AG20443 (cell line): ENCODE data around the gene SLC35C1.
A peak's percentile ranks its signal among the peaks of the same experiment; 100 is the strongest.

Source experiments
- DNase-seq: peaks from one replicate; pipeline ENCODE4 v3.0.0; 2012; ENCODE audit warnings: low spot score, mixed read lengths

SLC35C1 gene

DNA sequence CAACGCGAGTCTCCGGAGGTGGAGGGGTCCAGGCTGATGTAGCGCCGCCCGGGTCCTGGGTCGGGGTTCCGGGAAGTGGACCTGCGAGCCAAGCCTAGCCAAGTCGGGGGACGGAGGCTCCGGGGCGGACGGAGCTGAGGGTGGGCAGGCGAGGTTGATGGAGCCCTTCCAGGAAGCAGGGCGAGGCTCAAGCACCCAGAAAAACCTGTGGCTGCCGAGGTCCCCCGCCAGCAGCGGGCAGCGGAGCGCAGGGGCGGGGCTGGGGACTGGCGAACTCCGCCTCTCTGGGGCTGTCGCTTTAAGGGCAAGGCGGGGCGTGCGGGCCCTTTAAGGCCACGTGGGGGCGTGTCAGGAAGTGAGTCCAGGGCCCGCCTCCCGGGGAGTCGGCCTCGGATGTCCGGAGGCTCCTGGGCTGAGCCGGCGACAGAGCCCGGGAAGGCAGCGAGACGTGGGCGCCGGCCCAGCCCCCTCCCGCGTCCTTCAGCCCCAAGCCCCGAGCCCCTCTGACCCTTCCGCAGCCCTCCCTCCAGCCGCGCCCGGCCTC lies at the start of gene SLC35C1:
Gene SLC35C1 (plus strand): TSS at position 389 of the 544 bp plus-strand sequence. CDS start 653 bp downstream, outside the sequence.
- peak; percentile 99 for DNase-seq

GRCh38 chr11:45755281-45755859 lies 49.6 kb upstream of the SLC35C1 start:
- DNase-seq: no peak

GRCh38 chr11:45756384-45757010 lies 48.5 kb upstream of the SLC35C1 start:
- DNase-seq: no peak

DNA sequence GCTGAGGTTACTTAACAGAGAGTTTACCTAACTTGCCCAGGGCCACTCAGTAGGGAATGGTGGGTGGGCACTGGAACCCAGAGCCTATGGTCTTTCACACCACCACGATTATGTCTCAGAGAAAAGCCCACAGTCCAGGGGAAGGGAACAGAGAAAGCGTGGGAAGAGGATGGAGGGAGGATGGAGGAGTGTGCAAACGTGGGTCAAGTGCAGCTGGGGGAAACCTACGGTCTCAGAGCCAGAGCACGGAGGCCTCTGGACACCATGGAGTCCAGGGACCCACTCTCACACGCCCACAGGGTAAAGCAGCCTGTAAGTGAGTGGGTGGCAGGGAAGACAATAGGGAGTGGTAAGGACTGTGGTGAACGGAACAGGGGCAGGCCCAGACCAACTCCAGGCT lies 47.3 kb upstream of the SLC35C1 start:
- DNase-seq: no peak

DNA sequence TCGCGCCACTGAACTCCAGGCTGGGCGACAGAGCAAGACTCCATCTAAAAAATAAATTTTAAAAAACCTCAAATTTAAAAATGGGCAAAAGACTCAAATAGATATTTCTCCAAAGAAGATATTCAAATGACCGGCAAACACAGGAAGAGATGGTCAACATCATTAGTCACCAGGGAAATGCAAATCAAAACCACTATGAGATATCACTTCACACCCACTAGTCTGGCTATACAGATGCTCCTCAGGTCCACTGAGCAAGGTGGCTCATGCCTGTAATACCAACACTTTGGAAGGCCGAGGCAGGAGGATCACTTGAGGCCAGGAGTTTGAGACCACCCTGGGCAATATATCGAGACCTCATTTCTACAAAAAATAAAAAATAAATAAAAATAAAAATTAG lies 43.3 kb upstream of the SLC35C1 start:
- DNase-seq: no peak

DNA sequence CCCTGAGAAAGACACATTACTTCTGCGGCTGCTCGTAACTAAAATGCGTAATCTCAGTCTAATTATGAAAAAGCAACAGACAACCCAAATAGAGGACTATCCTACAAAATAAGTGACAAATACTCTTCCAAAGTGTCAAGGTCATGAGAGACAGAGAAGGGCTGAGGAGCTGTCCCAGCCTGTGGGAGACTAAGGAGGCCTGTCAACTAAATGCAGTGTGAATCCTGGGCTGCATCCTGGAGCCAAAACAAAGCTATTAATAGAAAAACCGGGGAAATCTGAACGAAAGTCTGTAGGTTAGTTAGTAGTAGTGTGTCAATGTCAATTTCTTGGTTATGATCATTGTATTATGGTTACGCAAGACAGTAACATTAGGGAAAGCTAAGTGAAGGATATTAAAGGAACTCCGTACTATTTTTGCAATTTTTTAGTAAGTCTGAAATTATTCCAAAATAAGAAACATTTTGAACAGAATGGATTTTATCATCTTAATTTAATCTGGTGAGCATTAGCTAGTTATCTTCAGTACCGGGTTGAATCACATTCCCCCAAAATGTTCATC lies 39.8 kb upstream of the SLC35C1 start:
- no peak for DNase-seq

GRCh38 chr11:45765836-45766235 lies 39.1 kb upstream of the SLC35C1 start:
- no peak for DNase-seq

- DNase-seq: no peak
Observed at GRCh38 chr11:45766469-45766868, 38.5 kb upstream of the SLC35C1 start.

DNA sequence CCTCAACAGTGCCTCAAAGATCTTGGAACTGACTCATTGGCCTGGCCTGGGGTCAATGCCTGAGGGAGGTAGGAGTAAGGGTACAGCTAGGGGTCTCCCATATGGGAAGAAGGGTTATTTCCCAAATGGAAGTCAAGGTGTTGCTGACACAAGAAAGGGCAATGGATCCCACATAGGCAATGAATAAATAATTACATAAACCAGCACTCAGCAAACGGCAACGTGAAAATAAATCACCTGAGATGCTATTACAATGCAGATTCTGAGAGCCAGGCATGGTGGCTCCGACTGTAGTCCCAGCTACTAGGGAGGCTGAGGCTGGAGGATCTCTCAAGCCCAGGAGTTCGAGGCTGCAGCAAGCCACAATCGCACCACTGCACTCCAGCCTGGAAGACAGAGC lies 36.5 kb upstream of the SLC35C1 start:
- no peak for DNase-seq

DNA sequence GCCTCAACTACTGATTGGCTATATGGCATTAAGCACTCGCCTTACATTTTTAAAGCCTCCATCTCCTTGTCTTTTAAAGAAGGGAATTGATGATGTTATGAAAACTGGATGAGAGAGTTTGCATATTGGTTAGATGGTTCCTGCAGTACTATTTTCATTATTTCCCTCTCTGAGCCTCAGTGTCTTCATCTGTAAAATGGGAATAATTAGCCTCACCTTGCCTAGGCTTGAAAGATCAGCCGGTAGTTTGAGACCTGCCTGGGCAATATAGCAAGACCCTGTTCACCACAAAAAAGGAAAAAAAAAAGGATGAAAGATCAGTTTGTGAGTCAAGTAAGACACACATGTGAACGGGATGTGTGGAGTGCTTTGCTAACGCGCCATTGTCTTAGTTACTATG lies 35.0 kb upstream of the SLC35C1 start:
- no peak for DNase-seq

DNA sequence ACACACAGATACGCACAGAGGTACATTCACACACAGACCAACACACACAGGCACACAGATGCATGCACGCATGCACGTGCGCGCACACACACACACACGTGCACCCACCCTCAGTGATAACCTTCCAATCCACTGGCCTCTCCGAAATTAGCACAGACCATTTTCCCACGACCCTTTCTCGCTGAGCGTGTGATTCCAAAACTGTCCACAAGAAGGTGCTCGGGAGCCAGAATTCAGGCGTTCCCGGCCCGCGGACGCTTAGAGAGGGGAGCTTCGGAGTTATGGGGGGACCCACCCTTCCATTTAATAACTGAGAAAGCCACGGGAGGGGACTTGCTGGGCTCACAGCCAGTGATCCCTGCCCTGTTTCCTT lies 33.8 kb upstream of the SLC35C1 start:
- DNase-seq: peak; percentile 80

DNA sequence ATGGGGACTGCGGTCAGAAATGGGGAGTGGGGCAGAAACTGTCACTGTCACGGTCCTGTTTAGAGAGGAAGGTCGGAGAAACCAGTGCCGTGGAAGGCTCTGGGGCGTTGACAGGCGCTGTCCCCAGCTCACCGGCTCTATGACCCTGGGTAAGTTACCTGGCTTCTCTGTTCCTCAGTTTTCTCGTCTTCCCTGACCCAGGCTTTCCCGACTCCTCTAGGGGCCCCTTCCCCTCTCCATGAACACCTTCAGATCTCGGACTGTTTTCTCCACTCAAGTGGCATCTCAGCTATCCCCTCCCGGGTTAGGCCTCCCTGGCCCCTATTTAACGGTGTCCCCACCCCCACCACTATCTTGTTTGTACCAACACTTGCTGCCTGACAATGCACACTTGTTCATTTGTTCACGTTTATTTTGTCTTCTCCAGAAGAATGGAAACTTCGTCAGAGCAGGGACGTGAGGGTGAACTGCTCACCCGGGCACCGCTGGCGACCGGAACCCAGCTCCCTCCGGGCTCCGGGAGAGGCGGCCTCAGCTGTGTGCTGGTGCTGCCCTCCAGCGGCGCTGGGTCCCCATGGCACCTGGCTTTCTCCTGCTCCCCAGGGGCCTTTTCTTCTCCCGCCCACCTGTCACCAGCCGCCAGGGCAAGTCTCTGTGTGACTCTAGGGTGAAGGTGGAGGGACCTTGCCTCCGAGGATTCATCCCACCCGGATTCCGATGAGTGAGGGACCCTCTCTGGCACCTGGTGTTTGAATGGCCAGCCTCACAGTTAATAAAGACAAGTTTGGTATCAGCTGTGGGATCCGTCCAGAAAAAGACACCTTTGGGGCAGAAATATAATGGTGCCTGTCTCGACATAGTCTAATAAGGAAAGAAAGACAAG lies 33.1 kb upstream of the SLC35C1 start:
- peak; percentile 97 for DNase-seq

- no peak for DNase-seq
Observed at GRCh38 chr11:45772449-45772774, 32.5 kb upstream of the SLC35C1 start.

DNA sequence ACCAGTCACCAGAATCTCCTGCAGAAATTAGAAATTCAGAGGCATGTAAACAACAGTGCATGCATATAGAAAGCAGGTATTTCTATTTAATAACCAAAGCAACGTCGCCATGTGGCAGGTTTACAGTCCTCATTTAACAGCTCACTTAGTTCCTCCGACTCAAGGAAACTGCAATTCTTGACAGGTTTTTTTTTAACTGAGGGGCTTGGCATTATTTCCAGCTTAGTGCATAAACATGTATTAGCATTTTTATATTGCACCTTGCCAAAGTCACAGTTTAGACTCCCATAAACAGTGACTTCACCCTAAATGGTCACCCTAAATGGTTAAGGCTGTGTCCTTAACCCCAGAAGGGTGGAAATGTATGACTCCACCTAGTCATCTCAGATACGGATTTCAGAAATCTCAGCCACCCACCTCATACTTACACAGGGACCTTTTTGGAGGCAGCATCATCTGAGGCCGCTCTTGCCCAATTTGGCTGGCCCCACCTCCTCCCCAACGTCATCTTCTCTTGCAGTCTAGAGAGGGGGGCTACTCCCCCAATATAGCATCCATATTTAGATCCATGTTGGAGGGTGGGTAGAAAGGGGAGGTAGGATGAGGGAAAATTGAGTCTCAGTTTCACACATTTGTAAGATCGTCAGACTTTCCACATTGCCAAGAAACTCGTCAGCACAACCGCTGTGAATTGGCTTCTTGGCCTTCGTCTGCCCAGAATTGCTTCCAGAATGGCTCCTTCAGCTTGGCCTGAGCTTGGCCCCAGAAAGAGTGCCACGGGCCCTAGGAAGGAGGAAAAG lies 31.8 kb upstream of the SLC35C1 start:
- peak; percentile 40 for DNase-seq

GRCh38 chr11:45773786-45774655 lies 30.9 kb upstream of the SLC35C1 start:
- DNase-seq: peak; percentile 6

- DNase-seq: peak; percentile 4
Observed at GRCh38 chr11:45774786-45775185, 30.2 kb upstream of the SLC35C1 start.

- DNase-seq: peak; percentile 35
Observed at GRCh38 chr11:45777127-45777969, 27.6 kb upstream of the SLC35C1 start.

DNA sequence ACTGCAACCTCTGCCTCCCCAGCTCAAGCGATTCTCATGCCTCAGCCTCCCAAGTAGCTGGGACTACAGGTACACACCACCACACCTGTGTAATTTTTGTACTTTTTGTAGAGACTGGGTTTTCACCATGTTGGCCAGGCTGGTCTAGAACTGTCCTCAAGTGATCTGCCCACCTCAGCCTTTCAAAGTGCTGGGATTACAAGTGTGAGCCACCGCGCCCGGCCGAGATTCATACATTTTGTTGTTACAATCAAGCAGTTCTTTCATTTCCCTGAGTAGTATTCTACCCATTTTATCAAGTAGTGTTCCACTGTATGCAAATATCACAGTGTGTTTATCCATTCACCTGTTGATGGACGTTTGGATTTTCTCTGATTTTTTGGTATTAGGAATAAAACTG lies 26.6 kb upstream of the SLC35C1 start:
- no peak for DNase-seq

DNA sequence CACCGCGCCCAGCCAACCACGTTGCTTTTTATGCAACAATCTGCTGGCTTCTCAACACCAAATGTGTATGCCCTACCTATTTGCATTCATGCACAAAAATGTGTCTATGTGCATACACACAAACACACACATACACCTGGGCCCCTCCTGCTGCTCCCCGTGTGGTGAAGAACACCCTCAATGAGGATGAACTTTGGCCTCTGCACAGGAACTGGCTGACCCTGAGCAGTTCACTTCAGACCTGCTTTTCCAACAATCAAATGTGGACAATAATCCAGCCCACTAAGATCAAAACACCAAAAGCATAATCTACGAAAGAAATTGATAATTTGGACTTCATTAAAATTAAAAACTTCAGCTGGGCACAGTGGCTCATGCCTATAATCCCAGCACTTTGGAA lies 25.3 kb upstream of the SLC35C1 start:
- no peak for DNase-seq

DNA sequence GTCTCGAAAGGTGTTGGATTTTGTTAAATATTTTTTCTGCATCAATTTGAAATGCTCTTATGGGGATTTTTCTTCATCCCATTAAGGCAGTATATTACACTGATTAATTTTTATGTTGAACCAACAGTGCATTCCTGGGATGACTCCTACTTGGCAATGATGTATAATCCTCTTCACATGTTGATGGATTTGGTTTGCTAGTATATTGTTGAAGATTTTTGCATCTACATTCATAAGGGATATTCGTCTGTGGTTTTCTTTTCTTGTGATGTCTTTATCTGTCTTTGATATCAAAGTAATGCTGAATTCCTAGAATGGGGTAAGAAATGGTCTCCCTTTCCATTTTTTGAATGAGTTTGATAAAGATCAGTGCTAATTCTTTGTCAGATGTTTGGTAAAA lies 18.7 kb upstream of the SLC35C1 start:
- DNase-seq: no peak
